ENCODE measurements around the gene GHITM. TPM values are rescaled to one million over a fixed set of nuclear protein-coding genes. Genes with fewer than 3 reads are reported as not detected.
"Not testable (repeated sequence)": the region's sequence is repeated elsewhere in the genome, so short reads cannot be mapped to it uniquely, and the experiment has no call there.

Gene GHITM
- total and polyA plus RNA-seq, 4 donors = 77.2 to 195 (median 98.9) TPM

DNA sequence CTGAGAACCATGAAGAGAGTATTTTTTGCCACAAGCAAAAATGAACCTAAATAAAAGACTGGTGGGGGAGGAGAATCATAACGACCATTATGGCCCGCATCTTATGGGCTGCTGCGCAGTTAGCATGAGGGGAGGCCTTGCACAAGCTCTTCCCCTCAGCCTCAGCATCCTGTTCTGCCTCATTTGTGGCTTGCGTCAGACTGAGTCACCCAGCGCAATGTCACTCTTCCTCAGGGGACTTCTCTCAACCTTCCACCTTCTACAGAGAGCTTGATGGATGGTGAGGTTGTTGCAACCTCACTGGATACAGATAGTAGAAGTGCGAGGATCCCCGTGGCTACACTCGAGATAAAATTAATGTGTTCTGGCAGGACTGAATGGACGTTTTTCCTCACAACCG is 17.5 kb downstream of the GHITM start:
- no peak overlapping the region for H3K27ac ChIP-seq (ENCODE audit: low read depth in 1 of 2, low read length in 2 of 2)
- H3K36me3 ChIP-seq (ENCODE audit: control insufficient read depth in 1 of 2, insufficient read depth in 2 of 2, low read length in 1 of 2) = no peaks in the 10 kb centered on the region
- no peaks in the 10 kb centered on the region for H3K9me3 ChIP-seq (ENCODE audit: control insufficient read depth, low read length)
- H3K4me3 ChIP-seq (ENCODE audit: low read length in 2 of 2) = no peak overlapping the region
- 72 to 75% methylated on average over 10 of the region's 10 CpGs for WGBS, 2 donors
- no peak for ATAC-seq (ENCODE audit: low FRiP score)
- H3K4me1 ChIP-seq (ENCODE audit: control insufficient read depth in 1 of 2, insufficient read depth in 2 of 2, low read length in 2 of 2) = no peaks in the 10 kb centered on the region
- H3K27me3 ChIP-seq (ENCODE audit: control insufficient read depth in 1 of 2, insufficient read depth in 2 of 2, low read length in 1 of 2) = no peaks in the 10 kb centered on the region
- intact Hi-C loops (cut with DNase I) = no loop called here
- no peak for DNase-seq

DNA sequence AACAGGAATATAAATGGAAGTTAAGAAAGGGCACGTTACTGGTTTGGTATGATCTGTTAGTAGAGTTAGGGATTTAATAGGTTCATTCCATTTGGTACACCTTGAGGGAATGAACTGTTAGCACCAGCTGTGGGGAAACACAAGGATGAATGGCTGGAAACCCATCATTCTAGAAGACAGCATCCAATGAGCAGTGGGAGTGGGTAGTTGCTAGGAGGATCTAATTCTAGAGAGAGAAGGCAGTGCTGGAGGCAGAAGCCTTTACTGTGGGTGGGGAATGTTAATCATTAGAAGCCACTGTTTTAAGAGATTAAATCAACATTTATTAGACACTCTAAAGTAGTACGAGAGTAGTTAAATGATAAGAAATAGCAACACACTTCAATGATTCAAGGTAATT is 18.8 kb downstream of the GHITM start:
- WGBS, 2 donors = 82 to 88% methylated on average over 2 of the region's 2 CpGs
- H3K9me3 ChIP-seq (ENCODE audit: control insufficient read depth, low read length) = no peaks in the 10 kb centered on the region
- no peak overlapping the region for H3K4me3 ChIP-seq (ENCODE audit: low read length in 2 of 2)
- DNase-seq (no peak), ATAC-seq (ENCODE audit: low FRiP score) (no peak)
- no peaks in the 10 kb centered on the region for H3K36me3 ChIP-seq (ENCODE audit: control insufficient read depth in 1 of 2, insufficient read depth in 2 of 2, low read length in 1 of 2)
- intact Hi-C loops (cut with DNase I) = no loop called here
- H3K27me3 ChIP-seq (ENCODE audit: control insufficient read depth in 1 of 2, insufficient read depth in 2 of 2, low read length in 1 of 2) = no peaks in the 10 kb centered on the region
- no peak overlapping the region for H3K27ac ChIP-seq (ENCODE audit: low read depth in 1 of 2, low read length in 2 of 2)
- no peaks in the 10 kb centered on the region for H3K4me1 ChIP-seq (ENCODE audit: control insufficient read depth in 1 of 2, insufficient read depth in 2 of 2, low read length in 2 of 2)

GRCh38 chr10:84158550-84158949 is 19.2 kb downstream of the GHITM start:
- Histone ChIP-seq H3K9me3 (ENCODE audit: control insufficient read depth, low read length) (no peaks in the 10 kb centered on the region), H3K4me1 (ENCODE audit: control insufficient read depth in 1 of 2, insufficient read depth in 2 of 2, low read length in 2 of 2) (no peaks in the 10 kb centered on the region), H3K36me3 (ENCODE audit: control insufficient read depth in 1 of 2, insufficient read depth in 2 of 2, low read length in 1 of 2) (no peaks in the 10 kb centered on the region), H3K27ac (ENCODE audit: low read depth in 1 of 2, low read length in 2 of 2) (no peak overlapping the region), H3K4me3 (ENCODE audit: low read length in 2 of 2) (no peak overlapping the region), H3K27me3 (ENCODE audit: control insufficient read depth in 1 of 2, insufficient read depth in 2 of 2, low read length in 1 of 2) (no peaks in the 10 kb centered on the region)
- 83 to 84% methylated on average over 4 of the region's 4 CpGs for WGBS, 2 donors
- DNase-seq (no peak), ATAC-seq (ENCODE audit: low FRiP score) (no peak)
- intact Hi-C loops (cut with DNase I) = no loop called here

DNA sequence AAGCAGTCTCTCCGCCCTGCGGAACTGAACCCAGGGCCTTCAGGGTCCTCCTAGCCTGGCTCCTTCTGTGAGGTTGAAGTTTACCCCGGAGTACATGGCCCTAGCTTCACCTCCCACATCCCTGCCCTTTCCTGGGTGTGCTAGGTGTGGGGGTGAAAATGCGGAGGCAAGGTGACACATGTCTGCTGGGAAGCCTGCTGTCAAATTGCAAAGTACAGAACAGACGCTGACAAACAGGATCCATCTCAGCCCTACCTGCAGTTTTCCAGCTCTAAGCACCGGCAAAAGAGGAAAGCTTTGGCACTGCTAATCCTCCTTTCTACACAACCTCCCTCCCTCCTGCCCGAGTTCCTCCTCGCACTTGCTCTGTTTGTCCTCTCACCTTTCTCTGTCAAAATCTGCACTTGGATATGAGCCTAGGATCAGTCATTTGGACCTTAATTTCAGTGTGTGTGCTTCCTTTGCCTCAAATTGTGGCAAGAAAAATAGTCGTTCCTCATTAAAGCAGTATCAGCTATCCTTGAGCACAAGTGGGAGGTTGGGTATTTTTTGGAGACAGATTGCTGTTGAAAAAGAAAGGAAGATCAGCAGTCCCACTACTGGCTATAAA is 19.9 kb downstream of the GHITM start:
- Histone ChIP-seq H3K36me3 (ENCODE audit: control insufficient read depth in 1 of 2, insufficient read depth in 2 of 2, low read length in 1 of 2) (no peaks in the 10 kb centered on the region), H3K27ac (ENCODE audit: low read depth in 1 of 2, low read length in 2 of 2) (no peak overlapping the region), H3K4me3 (ENCODE audit: low read length in 2 of 2) (no peak overlapping the region), H3K9me3 (ENCODE audit: control insufficient read depth, low read length) (no peaks in the 10 kb centered on the region), H3K4me1 (ENCODE audit: control insufficient read depth in 1 of 2, insufficient read depth in 2 of 2, low read length in 2 of 2) (no peaks in the 10 kb centered on the region), H3K27me3 (ENCODE audit: control insufficient read depth in 1 of 2, insufficient read depth in 2 of 2, low read length in 1 of 2) (no peaks in the 10 kb centered on the region)
- 41 to 47% methylated on average over 9 of the region's 9 CpGs for WGBS, 2 donors
- intact Hi-C loops (cut with DNase I) = no loop called here
- ATAC-seq (ENCODE audit: low FRiP score) = no peak
- no peak for DNase-seq

- intact Hi-C loops (cut with DNase I) = no loop called here
- Histone ChIP-seq H3K36me3 (ENCODE audit: control insufficient read depth in 1 of 2, insufficient read depth in 2 of 2, low read length in 1 of 2) (no peaks in the 10 kb centered on the region), H3K4me3 (ENCODE audit: low read length in 2 of 2) (no peak overlapping the region), H3K9me3 (ENCODE audit: control insufficient read depth, low read length) (no peaks in the 10 kb centered on the region), H3K27me3 (ENCODE audit: control insufficient read depth in 1 of 2, insufficient read depth in 2 of 2, low read length in 1 of 2) (no peaks in the 10 kb centered on the region), H3K27ac (ENCODE audit: low read depth in 1 of 2, low read length in 2 of 2) (no peak overlapping the region), H3K4me1 (ENCODE audit: control insufficient read depth in 1 of 2, insufficient read depth in 2 of 2, low read length in 2 of 2) (no peaks in the 10 kb centered on the region)
- ATAC-seq (ENCODE audit: low FRiP score) = no peak
- 32 to 41% methylated on average over 6 of the region's 6 CpGs for WGBS, 2 donors
- DNase-seq = no peak
Measured at GRCh38 chr10:84160663-84161362, 21.5 kb downstream of the GHITM start.

DNA sequence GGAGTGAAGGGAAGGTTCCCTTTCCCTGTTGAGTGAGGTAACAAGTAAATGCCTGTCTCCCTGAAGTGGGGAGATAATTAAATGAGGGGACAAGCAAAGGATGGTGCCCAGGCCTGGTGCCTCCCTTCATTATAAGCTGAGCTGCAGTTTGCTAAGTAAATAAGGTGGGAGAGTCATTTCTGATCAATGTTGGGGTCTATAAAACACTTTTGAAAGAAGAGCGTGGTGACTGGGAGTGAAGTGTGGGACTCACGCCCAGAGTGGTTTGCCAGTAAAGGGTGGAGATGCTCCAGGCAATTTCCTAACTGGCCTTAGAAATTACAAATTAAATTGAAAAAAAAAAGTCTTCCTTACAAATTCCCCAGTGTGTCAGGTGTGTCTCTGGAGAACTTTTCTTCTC is 24.7 kb downstream of the GHITM start:
- 52 to 57% methylated on average over 2 of the region's 2 CpGs for WGBS, 2 donors
- no peaks in the 10 kb centered on the region for H3K36me3 ChIP-seq (ENCODE audit: control insufficient read depth in 1 of 2, insufficient read depth in 2 of 2, low read length in 1 of 2)
- H3K27ac ChIP-seq (ENCODE audit: low read depth in 1 of 2, low read length in 2 of 2) = no peak overlapping the region
- H3K27me3 ChIP-seq (ENCODE audit: control insufficient read depth in 1 of 2, insufficient read depth in 2 of 2, low read length in 1 of 2) = no peaks in the 10 kb centered on the region
- ATAC-seq (ENCODE audit: low FRiP score) (no peak), DNase-seq (no peak)
- H3K4me3 ChIP-seq (ENCODE audit: low read length in 2 of 2) = no peak overlapping the region
- intact Hi-C loops (cut with DNase I) = no loop called here
- H3K9me3 ChIP-seq (ENCODE audit: control insufficient read depth, low read length) = no peaks in the 10 kb centered on the region
- no peaks in the 10 kb centered on the region for H3K4me1 ChIP-seq (ENCODE audit: control insufficient read depth in 1 of 2, insufficient read depth in 2 of 2, low read length in 2 of 2)

GRCh38 chr10:84164442-84164841 is 25.1 kb downstream of the GHITM start:
- intact Hi-C loops (cut with DNase I) = no loop called here
- ATAC-seq (ENCODE audit: low FRiP score) (no peak), DNase-seq (no peak)
- Histone ChIP-seq H3K4me3 (ENCODE audit: low read length in 2 of 2) (no peak overlapping the region), H3K9me3 (ENCODE audit: control insufficient read depth, low read length) (no peaks in the 10 kb centered on the region), H3K36me3 (ENCODE audit: control insufficient read depth in 1 of 2, insufficient read depth in 2 of 2, low read length in 1 of 2) (no peaks in the 10 kb centered on the region), H3K27ac (ENCODE audit: low read depth in 1 of 2, low read length in 2 of 2) (no peak overlapping the region), H3K4me1 (ENCODE audit: control insufficient read depth in 1 of 2, insufficient read depth in 2 of 2, low read length in 2 of 2) (no peaks in the 10 kb centered on the region), H3K27me3 (ENCODE audit: control insufficient read depth in 1 of 2, insufficient read depth in 2 of 2, low read length in 1 of 2) (no peaks in the 10 kb centered on the region)
- 18 to 20% methylated on average over 2 of the region's 2 CpGs for WGBS, 2 donors

DNA sequence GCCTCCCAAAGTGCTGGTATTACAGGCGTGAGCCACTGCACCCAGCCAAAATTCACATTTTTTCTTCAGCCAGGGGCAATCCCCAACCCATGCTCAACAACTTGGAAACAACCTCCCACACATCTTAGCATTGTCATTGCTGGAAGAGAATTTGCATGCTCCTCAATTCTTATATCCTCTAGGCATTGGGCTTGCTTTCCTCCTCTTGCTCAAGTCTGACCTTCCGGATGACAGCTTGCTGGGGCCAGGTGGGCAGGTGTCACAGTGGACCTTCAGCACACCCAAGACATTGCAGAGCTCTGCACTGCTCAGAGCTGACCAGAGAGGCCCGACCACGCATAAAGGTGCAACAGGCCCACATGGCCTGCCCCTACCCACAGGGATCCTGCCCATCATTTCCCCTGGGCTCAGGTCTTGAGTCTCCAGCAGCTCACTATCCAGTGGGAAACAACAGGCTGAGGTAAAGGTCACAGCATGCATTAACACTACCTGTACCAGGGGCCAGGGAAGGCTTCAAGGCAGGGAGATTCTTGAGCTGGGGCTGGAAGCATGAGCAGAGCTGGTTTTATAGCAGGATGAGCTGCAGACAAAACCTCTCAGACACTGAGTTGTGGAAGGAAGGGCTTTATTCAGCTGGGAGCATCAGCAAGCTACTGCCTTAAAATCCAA is 27.4 kb downstream of the GHITM start:
- ATAC-seq (ENCODE audit: low FRiP score) = no peak
- no peaks in the 10 kb centered on the region for H3K27me3 ChIP-seq (ENCODE audit: control insufficient read depth in 1 of 2, insufficient read depth in 2 of 2, low read length in 1 of 2)
- intact Hi-C loops (cut with DNase I) = no loop called here
- no peak overlapping the region for H3K4me3 ChIP-seq (ENCODE audit: low read length in 2 of 2)
- no peaks in the 10 kb centered on the region for H3K4me1 ChIP-seq (ENCODE audit: control insufficient read depth in 1 of 2, insufficient read depth in 2 of 2, low read length in 2 of 2)
- no peak for DNase-seq
- no peaks in the 10 kb centered on the region for H3K9me3 ChIP-seq (ENCODE audit: control insufficient read depth, low read length)
- no peak overlapping the region for H3K27ac ChIP-seq (ENCODE audit: low read depth in 1 of 2, low read length in 2 of 2)
- H3K36me3 ChIP-seq (ENCODE audit: control insufficient read depth in 1 of 2, insufficient read depth in 2 of 2, low read length in 1 of 2) = no peaks in the 10 kb centered on the region
- 92% methylated on average over 4 of the region's 4 CpGs for WGBS, 2 donors

DNA sequence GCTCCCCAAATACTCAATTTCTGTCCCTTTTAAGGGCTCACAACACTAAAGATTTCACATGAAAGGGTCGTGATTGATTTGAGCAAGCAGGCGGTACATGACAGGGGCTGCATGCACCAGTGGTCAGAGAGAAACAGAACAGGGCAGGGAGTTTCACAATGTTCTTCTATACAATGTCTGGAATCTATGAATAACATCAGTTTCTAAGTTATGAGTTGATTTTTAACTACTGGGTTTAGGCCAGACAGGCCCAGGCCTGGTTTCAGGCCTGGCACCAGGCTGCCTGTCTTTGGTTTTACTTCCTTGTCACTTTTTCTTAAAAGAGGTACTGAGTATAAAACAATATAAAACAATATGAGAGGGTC is 28.0 kb downstream of the GHITM start:
- H3K4me1 ChIP-seq (ENCODE audit: control insufficient read depth in 1 of 2, insufficient read depth in 2 of 2, low read length in 2 of 2); H3K27me3 ChIP-seq (ENCODE audit: control insufficient read depth in 1 of 2, insufficient read depth in 2 of 2, low read length in 1 of 2); H3K36me3 ChIP-seq (ENCODE audit: control insufficient read depth in 1 of 2, insufficient read depth in 2 of 2, low read length in 1 of 2); DNase-seq; intact Hi-C loops (cut with DNase I); ATAC-seq (ENCODE audit: low FRiP score); H3K9me3 ChIP-seq (ENCODE audit: control insufficient read depth, low read length); H3K27ac ChIP-seq (ENCODE audit: low read depth in 1 of 2, low read length in 2 of 2); H3K4me3 ChIP-seq (ENCODE audit: low read length in 2 of 2): not testable (repeated sequence)
- 68 to 83% methylated on average over 2 of the region's 2 CpGs for WGBS, 2 donors

Data from aorta (tissue), 5 donors.